ENCODE results near the gene PLA2G3. TPM values are rescaled to one million over a fixed set of nuclear protein-coding genes. Genes with fewer than 3 reads are reported as not detected.

PLA2G3 gene
- total and polyA plus RNA-seq, 2 donors (not counting 3 experiments of a cell fraction or from before 2014, with no cell fraction given) = 0.75 to 0.84 TPM

DNA sequence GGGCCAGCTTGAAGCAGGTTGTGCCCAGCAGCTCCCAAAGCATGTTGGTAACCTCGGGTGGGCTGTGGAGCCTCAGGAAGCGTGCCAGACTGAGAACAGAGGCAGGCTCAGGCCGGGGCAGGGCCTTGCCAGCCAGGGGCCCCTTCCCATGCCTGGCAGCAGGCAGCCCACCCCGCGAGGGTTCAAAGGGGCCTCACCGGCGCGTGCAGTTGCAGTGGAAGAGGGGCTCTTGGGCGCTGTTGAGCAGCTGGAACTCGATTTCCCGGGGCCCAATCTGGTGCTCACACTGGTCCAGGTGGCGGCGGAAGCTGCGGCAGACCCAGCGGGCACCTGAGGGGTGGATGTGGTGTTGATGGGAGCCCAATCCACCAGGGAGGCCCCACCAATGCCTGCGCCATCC is 3.6 kb downstream of the PLA2G3 start:
- Histone ChIP-seq H3K9me1 (replicated peaks; ENCODE audit: control insufficient read depth, extremely low read depth, insufficient read depth, low read length) (no peaks in the 10 kb centered on the region), H3K36me3 (ENCODE audit: control insufficient read depth in 2 of 2, extremely low read depth in 1 of 2, insufficient read depth in 2 of 2, low read length in 2 of 2) (no peaks in the 10 kb centered on the region), H3K79me2 (ENCODE audit: control insufficient read depth, insufficient read depth, low read length) (no peaks in the 10 kb centered on the region), H3K9me3 (replicated peaks; ENCODE audit: control insufficient read depth, insufficient read depth, low read length) (no peaks in the 10 kb centered on the region), H3K4me2 (ENCODE audit: insufficient read depth, low read length) (no peak overlapping the region), H3K27ac (ENCODE audit: insufficient read depth, low read depth, low read length) (no peak overlapping the region), H3K4me1 (ENCODE audit: control insufficient read depth, extremely low read depth, insufficient read depth, low read length) (no peaks in the 10 kb centered on the region), H2AFZ (ENCODE audit: low read depth, low read length) (no peak overlapping the region), H3K4me3 (replicated peaks in 1 of 3; ENCODE audit: insufficient read depth in 1 of 3, low read depth in 1 of 3, low read length in 3 of 3) (no peak overlapping the region), H4K20me1 (replicated peaks; ENCODE audit: control insufficient read depth, extremely low read depth, insufficient read depth, low read length) (no peaks in the 10 kb centered on the region), H3K9ac (replicated peaks; ENCODE audit: extremely low read depth, insufficient read depth, low read length) (no peak overlapping the region), H3K27me3 (ENCODE audit: control insufficient read depth in 2 of 2, insufficient read depth in 2 of 2, low read length in 2 of 2) (no peaks in the 10 kb centered on the region)
- intact Hi-C loops (cut with micrococcal nuclease) = no loop called here
- FAIRE-seq (no peak), DNase-seq (ENCODE audit: low read depth, low spot score) (no peak)
- dilution Hi-C loops (cut with MboI; ENCODE audit: extremely low pct_ligation_motif_present, low sequenced_read_pairs) = no loop called here
- BruUV-seq (replicated peaks) = no TSS peak
- ChIA-PET POLR2A (no interaction called here), CTCF (interaction anchor here (2.3 to 3.4 kb wide), 2 partner anchors 12 to 29 kb away, joined by 11 to 16 read pairs; partner anchors contain the start of gene SELENOM)
- no peak for TF ChIP-seq POLR2AphosphoS5 (IDR thresholded peaks at IDR 0.05; ENCODE audit: insufficient read depth, low read depth, low read length)
- TF ChIP-seq FOS (IDR thresholded peaks at IDR 0.05; ENCODE audit: borderline replicate concordance, insufficient read depth, low read length) = no peak
- no peak for TF ChIP-seq POLR2A (IDR thresholded peaks at IDR 0.05; ENCODE audit: low read depth, low read length)
- TF ChIP-seq, protein P1, sequence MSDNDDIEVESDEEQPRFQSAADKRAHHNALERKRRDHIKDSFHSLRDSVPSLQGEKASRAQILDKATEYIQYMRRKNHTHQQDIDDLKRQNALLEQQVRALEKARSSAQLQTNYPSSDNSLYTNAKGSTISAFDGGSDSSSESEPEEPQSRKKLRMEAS (IDR thresholded peaks at IDR 0.05; ENCODE audit: insufficient read depth, insufficient read length) = no peak

DNA sequence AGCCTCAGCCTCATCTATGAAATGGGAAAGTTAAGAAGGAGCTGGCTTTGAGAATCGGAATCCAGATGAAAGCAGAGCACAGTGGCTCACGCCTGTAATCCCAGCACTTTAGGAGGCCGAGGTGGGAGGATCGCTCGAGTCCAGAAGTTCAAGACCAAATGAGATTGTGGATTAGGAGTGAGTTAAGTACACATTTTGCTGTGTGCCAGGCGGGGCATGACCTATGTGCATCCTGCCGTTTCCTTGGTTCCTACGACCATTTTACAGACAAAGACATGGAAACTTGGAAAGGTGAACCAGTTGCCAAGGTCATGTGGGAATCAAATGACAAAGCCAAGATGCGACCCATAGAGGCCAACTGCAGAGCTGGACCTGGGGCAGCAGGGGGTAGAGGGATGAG is 4.2 kb downstream of the PLA2G3 start:
- H4K20me1 ChIP-seq (replicated peaks; ENCODE audit: control insufficient read depth, extremely low read depth, insufficient read depth, low read length) = no peaks in the 10 kb centered on the region
- DNase-seq (ENCODE audit: low read depth, low spot score) = no peak
- dilution Hi-C loops (cut with MboI; ENCODE audit: extremely low pct_ligation_motif_present, low sequenced_read_pairs) (no loop called here), intact Hi-C loops (cut with micrococcal nuclease) (no loop called here)
- no peaks in the 10 kb centered on the region for H3K36me3 ChIP-seq (ENCODE audit: control insufficient read depth in 2 of 2, extremely low read depth in 1 of 2, insufficient read depth in 2 of 2, low read length in 2 of 2)
- FAIRE-seq = no peak
- no peak overlapping the region for H2AFZ ChIP-seq (ENCODE audit: low read depth, low read length)
- no peaks in the 10 kb centered on the region for H3K27me3 ChIP-seq (ENCODE audit: control insufficient read depth in 2 of 2, insufficient read depth in 2 of 2, low read length in 2 of 2)
- H3K4me2 ChIP-seq (ENCODE audit: insufficient read depth, low read length) = no peak overlapping the region
- TF ChIP-seq FOS (IDR thresholded peaks at IDR 0.05; ENCODE audit: borderline replicate concordance, insufficient read depth, low read length) = no peak
- TF ChIP-seq JUN (IDR thresholded peaks at IDR 0.05; ENCODE audit: borderline replicate concordance, insufficient read depth, insufficient read length, low read depth) = no peak
- TF ChIP-seq POLR2AphosphoS5 (IDR thresholded peaks at IDR 0.05; ENCODE audit: insufficient read depth, low read depth, low read length) = no peak
- TF ChIP-seq MYC (IDR thresholded peaks at IDR 0.05; ENCODE audit: low read depth, low read length) = no peak
- TF ChIP-seq, protein P1 (IDR thresholded peaks at IDR 0.05; ENCODE audit: insufficient read depth, insufficient read length) = no peak
- TF ChIP-seq, protein P2, sequence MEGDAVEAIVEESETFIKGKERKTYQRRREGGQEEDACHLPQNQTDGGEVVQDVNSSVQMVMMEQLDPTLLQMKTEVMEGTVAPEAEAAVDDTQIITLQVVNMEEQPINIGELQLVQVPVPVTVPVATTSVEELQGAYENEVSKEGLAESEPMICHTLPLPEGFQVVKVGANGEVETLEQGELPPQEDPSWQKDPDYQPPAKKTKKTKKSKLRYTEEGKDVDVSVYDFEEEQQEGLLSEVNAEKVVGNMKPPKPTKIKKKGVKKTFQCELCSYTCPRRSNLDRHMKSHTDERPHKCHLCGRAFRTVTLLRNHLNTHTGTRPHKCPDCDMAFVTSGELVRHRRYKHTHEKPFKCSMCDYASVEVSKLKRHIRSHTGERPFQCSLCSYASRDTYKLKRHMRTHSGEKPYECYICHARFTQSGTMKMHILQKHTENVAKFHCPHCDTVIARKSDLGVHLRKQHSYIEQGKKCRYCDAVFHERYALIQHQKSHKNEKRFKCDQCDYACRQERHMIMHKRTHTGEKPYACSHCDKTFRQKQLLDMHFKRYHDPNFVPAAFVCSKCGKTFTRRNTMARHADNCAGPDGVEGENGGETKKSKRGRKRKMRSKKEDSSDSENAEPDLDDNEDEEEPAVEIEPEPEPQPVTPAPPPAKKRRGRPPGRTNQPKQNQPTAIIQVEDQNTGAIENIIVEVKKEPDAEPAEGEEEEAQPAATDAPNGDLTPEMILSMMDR (IDR thresholded peaks at IDR 0.05; ENCODE audit: extremely low read depth in 1 of 2, insufficient read depth in 1 of 2, low read depth in 1 of 2, low read length in 2 of 2) = no peak
- TF ChIP-seq POLR2A (IDR thresholded peaks at IDR 0.05; ENCODE audit: low read depth, low read length) = no peak
- TF ChIP-seq EZH2 (IDR thresholded peaks at IDR 0.05; ENCODE audit: borderline replicate concordance, low read depth, low read length, severe bottlenecking) = no peak
- H3K4me3 ChIP-seq (replicated peaks in 1 of 3; ENCODE audit: insufficient read depth in 1 of 3, low read depth in 1 of 3, low read length in 3 of 3) = no peak overlapping the region
- H3K9ac ChIP-seq (replicated peaks; ENCODE audit: extremely low read depth, insufficient read depth, low read length) = no peak overlapping the region
- H3K79me2 ChIP-seq (ENCODE audit: control insufficient read depth, insufficient read depth, low read length) = no peaks in the 10 kb centered on the region
- H3K27ac ChIP-seq (ENCODE audit: insufficient read depth, low read depth, low read length) = no peak overlapping the region
- H3K9me1 ChIP-seq (replicated peaks; ENCODE audit: control insufficient read depth, extremely low read depth, insufficient read depth, low read length) = no peaks in the 10 kb centered on the region
- no peaks in the 10 kb centered on the region for H3K4me1 ChIP-seq (ENCODE audit: control insufficient read depth, extremely low read depth, insufficient read depth, low read length)
- POLR2A ChIA-PET = no interaction called here
- no TSS peak for BruUV-seq (replicated peaks)
- CTCF ChIA-PET = interaction anchor here (0.9 to 3.4 kb wide), 3 partner anchors 12 to 29 kb away, joined by 3 to 16 read pairs (median 11); partner anchors contain the start of gene SELENOM
- no peaks in the 10 kb centered on the region for H3K9me3 ChIP-seq (replicated peaks; ENCODE audit: control insufficient read depth, insufficient read depth, low read length)
